ENCODE results near the gene NELFA.

NELFA gene

GRCh38 chr4:1990676-1991075 is 18.1 kb downstream of the NELFA start:
- TF ChIP-seq POLR2AphosphoS5 (IDR thresholded peaks at IDR 0.05; ENCODE audit: low read depth, low read length), result no peak

- TF ChIP-seq SIN3A (IDR thresholded peaks at IDR 0.05; ENCODE audit: borderline replicate concordance, insufficient read depth, low read length) (no peak), POLR2AphosphoS5 (IDR thresholded peaks at IDR 0.05; ENCODE audit: low read depth, low read length) (no peak), FOXP2 (optimal IDR thresholded peaks at IDR 0.05; ENCODE audit: borderline replicate concordance, extremely low read depth, extremely low read length, insufficient read depth) (no peak), TAF1 (IDR thresholded peaks at IDR 0.05; ENCODE audit: borderline replicate concordance, insufficient read depth, low read length) (no peak)
- TF ChIP-seq, protein P1, sequence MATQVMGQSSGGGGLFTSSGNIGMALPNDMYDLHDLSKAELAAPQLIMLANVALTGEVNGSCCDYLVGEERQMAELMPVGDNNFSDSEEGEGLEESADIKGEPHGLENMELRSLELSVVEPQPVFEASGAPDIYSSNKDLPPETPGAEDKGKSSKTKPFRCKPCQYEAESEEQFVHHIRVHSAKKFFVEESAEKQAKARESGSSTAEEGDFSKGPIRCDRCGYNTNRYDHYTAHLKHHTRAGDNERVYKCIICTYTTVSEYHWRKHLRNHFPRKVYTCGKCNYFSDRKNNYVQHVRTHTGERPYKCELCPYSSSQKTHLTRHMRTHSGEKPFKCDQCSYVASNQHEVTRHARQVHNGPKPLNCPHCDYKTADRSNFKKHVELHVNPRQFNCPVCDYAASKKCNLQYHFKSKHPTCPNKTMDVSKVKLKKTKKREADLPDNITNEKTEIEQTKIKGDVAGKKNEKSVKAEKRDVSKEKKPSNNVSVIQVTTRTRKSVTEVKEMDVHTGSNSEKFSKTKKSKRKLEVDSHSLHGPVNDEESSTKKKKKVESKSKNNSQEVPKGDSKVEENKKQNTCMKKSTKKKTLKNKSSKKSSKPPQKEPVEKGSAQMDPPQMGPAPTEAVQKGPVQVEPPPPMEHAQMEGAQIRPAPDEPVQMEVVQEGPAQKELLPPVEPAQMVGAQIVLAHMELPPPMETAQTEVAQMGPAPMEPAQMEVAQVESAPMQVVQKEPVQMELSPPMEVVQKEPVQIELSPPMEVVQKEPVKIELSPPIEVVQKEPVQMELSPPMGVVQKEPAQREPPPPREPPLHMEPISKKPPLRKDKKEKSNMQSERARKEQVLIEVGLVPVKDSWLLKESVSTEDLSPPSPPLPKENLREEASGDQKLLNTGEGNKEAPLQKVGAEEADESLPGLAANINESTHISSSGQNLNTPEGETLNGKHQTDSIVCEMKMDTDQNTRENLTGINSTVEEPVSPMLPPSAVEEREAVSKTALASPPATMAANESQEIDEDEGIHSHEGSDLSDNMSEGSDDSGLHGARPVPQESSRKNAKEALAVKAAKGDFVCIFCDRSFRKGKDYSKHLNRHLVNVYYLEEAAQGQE (IDR thresholded peaks at IDR 0.05; ENCODE audit: insufficient read depth in 1 of 2, low read depth in 2 of 2, low read length in 2 of 2), result no peak
Observed at GRCh38 chr4:1990348-1990645, 18.5 kb downstream of the NELFA start.

GRCh38 chr4:1989533-1990347 is 19.0 kb downstream of the NELFA start:
- TF ChIP-seq, protein P1 (IDR thresholded peaks at IDR 0.05; ENCODE audit: insufficient read depth in 1 of 2, low read depth in 2 of 2, low read length in 2 of 2), result no peak
- TF ChIP-seq TAF1 (IDR thresholded peaks at IDR 0.05; ENCODE audit: borderline replicate concordance, insufficient read depth, low read length), result no peak
- no peak for TF ChIP-seq SIN3A (IDR thresholded peaks at IDR 0.05; ENCODE audit: borderline replicate concordance, insufficient read depth, low read length)
- no peak for TF ChIP-seq POLR2AphosphoS5 (IDR thresholded peaks at IDR 0.05; ENCODE audit: low read depth, low read length)
- no peak for TF ChIP-seq FOXP2 (optimal IDR thresholded peaks at IDR 0.05; ENCODE audit: borderline replicate concordance, extremely low read depth, extremely low read length, insufficient read depth)

DNA sequence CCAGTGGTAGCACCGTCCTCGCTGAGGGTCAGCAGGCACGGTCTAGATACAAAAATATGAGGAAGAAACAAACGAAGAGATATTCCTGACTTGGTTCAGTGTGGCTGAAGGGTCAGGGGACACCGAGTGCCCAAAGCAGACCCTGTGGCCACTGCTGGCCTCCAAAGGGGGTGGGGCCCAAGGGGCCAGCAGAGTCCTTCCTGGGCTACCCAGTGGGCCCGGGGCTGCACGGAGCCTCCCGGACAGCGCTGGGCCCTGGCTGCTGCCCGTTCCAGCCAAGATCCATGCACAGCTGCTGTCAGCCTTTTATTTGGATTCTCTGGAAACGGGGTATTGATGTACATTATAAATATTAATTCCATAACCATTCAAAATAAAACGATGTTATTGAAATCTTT is 20.4 kb downstream of the NELFA start:
- TF ChIP-seq, protein P1 (IDR thresholded peaks at IDR 0.05; ENCODE audit: insufficient read depth in 1 of 2, low read depth in 2 of 2, low read length in 2 of 2), result no peak
- TF ChIP-seq FOXP2 (optimal IDR thresholded peaks at IDR 0.05; ENCODE audit: borderline replicate concordance, extremely low read depth, extremely low read length, insufficient read depth) (no peak), SIN3A (IDR thresholded peaks at IDR 0.05; ENCODE audit: borderline replicate concordance, insufficient read depth, low read length) (no peak), TAF1 (IDR thresholded peaks at IDR 0.05; ENCODE audit: borderline replicate concordance, insufficient read depth, low read length) (no peak), POLR2AphosphoS5 (IDR thresholded peaks at IDR 0.05; ENCODE audit: low read depth, low read length) (no peak)

DNA sequence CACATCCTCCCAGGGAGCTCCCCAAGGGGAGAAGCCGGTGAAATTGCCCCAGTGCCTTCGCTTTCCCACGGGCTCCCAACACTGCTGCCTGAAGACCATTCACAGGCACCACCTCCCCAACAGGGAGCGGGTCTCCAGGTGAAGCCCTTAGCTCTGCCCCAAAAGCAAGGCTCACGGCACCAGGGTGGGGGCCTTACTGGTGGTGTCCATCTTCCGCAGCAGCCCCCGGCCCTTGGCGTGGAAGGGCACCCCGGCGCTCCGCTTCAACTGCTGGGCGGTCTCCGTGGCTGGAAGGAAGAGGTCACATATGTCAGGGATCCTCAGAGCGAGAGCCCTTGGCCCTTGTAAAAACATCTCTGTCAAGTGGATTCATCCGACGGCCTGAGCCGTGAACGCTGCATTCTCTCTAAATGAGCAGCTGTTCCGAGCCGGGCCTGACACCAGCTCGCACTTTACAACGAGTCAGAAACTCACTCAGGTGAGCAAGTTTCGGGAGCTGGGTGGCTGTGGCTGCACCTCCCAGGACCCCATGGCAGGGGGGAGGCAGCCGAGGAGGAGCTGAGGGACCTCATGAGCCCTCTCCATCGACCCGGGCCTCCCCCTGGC is 20.9 kb downstream of the NELFA start:
- TF ChIP-seq SIN3A (IDR thresholded peaks at IDR 0.05; ENCODE audit: borderline replicate concordance, insufficient read depth, low read length) (no peak), FOXP2 (optimal IDR thresholded peaks at IDR 0.05; ENCODE audit: borderline replicate concordance, extremely low read depth, extremely low read length, insufficient read depth) (no peak), POLR2AphosphoS5 (IDR thresholded peaks at IDR 0.05; ENCODE audit: low read depth, low read length) (no peak), TAF1 (IDR thresholded peaks at IDR 0.05; ENCODE audit: borderline replicate concordance, insufficient read depth, low read length) (no peak)

DNA sequence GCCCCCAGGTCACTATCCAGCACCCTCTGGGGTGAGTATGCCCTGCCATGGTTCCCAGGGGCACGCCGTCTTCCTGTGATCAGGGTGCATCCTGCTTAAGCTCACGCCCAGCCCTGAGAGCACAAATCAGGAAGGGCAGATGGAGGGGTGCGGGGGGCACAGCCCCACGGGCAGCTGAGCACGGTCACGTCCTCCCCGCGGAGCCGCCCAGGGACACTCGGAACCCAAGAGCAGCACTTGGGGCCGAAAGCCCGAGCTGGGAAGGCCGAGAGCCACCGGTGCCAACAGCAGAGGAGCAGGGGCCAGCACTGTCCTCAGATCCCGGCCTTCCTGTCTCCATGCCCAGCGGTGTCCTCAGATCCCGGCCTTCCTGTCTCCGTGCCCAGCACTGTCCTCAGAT is 21.5 kb downstream of the NELFA start:
- TF ChIP-seq TAF1 (IDR thresholded peaks at IDR 0.05; ENCODE audit: borderline replicate concordance, insufficient read depth, low read length) (no peak), SIN3A (IDR thresholded peaks at IDR 0.05; ENCODE audit: borderline replicate concordance, insufficient read depth, low read length) (no peak), POLR2AphosphoS5 (IDR thresholded peaks at IDR 0.05; ENCODE audit: low read depth, low read length) (no peak), FOXP2 (optimal IDR thresholded peaks at IDR 0.05; ENCODE audit: borderline replicate concordance, extremely low read depth, extremely low read length, insufficient read depth) (no peak)
- TF ChIP-seq, protein P1 (IDR thresholded peaks at IDR 0.05; ENCODE audit: insufficient read depth in 1 of 2, low read depth in 2 of 2, low read length in 2 of 2), result no peak

Data from PFSK-1 (cell line).